Caco-2 (cell line): Measurements from ENCODE around the gene COL19A1. TPM values are rescaled to one million over a fixed set of nuclear protein-coding genes. Genes with fewer than 3 reads are reported as not detected.

Experiments
- BruUV-seq: library from RNA; stranded (reverse); fragments of 400-500 nt; replicated peaks from 2 replicates; lab custom pipeline; 2021; lab: Mats Ljungman, UMichigan
- CTCF ChIA-PET: fragments of 300-600 bp; sonication (Branson Sonifier 250); formaldehyde crosslinking; loops from one replicate; lab custom pipeline; 2022; ENCODE audit warnings: antibody characterized with exemption; lab: Charles Lee
- POLR2A ChIA-PET: fragments of 300-600 bp; sonication (Branson Sonifier 250); formaldehyde crosslinking; loops from one replicate; lab custom pipeline; 2022; ENCODE audit warnings: antibody characterized with exemption; lab: Charles Lee
- DNase-seq, 2 experiments: peaks; one replicate each; pipeline versions ENCODE4 v3.0.0 to v3.0.0-alpha.2; 2020 to 2022
- H3K27me3 ChIP-seq: replicated peaks from 2 replicates; pipeline ENCODE4 v1.6.0; 2011; ENCODE audit warnings: low read length; ENCODE audit not compliant: control insufficient read depth, insufficient read depth
- H3K36me3 ChIP-seq: 2 replicates; pipeline ENCODE4 v1.5.1; 2011; ENCODE audit warnings: low read length; ENCODE audit not compliant: control insufficient read depth, insufficient read depth
- H3K4me1 ChIP-seq: fragments of 250-450 bp; sonication (Bioruptor Pico); 2 replicates; pipeline ENCODE4 v1.5.1; 2020; ENCODE audit warnings: mild to moderate bottlenecking
- H3K4me3 ChIP-seq: 2 replicates; pipeline ENCODE4 v1.5.1; 2011; ENCODE audit warnings: low read depth, mild to moderate bottlenecking, control low read depth, low read length
- H3K9me3 ChIP-seq: fragments of 250-450 bp; sonication (Bioruptor Pico); 2 replicates; pipeline ENCODE4 v1.5.1; 2020; ENCODE audit warnings: mild to moderate bottlenecking, moderate library complexity
- H3K27ac Mint-ChIP-seq: one replicate; pipeline ENCODE4 v1.8.0; 2022; ENCODE audit warnings: mixed read lengths; ENCODE audit not compliant: unreplicated experiment
- H3K27me3 Mint-ChIP-seq: one replicate; pipeline ENCODE4 v1.8.0; 2022; ENCODE audit warnings: mixed read lengths; ENCODE audit not compliant: insufficient read depth, unreplicated experiment
- H3K36me3 Mint-ChIP-seq: one replicate; pipeline ENCODE4 v1.8.0; 2022; ENCODE audit warnings: mild to moderate bottlenecking, mixed read lengths; ENCODE audit not compliant: insufficient read depth, unreplicated experiment
- H3K4me1 Mint-ChIP-seq: one replicate; pipeline ENCODE4 v1.8.0; 2022; ENCODE audit warnings: low read depth, mixed read lengths; ENCODE audit not compliant: unreplicated experiment
- H3K4me3 Mint-ChIP-seq: one replicate; pipeline ENCODE4 v1.8.0; 2022; ENCODE audit warnings: mild to moderate bottlenecking, moderate library complexity, mixed read lengths; ENCODE audit not compliant: unreplicated experiment
- H3K9me3 Mint-ChIP-seq: one replicate; pipeline ENCODE4 v1.8.0; 2022; ENCODE audit warnings: mixed read lengths; ENCODE audit not compliant: unreplicated experiment
- intact Hi-C: fragments of 100-400 bp; cut with micrococcal nuclease; formaldehyde crosslinking; loops from one replicate; pipeline ENCODE4 v1.10.0; 2022; ENCODE audit not compliant: unreplicated experiment
- total RNA-seq: library from RNA; stranded (reverse); gene quantifications from 2 replicates; pipeline ENCODE4 v1.2.3, GENCODE V29; 2022
- TF ChIP-seq, protein P1 (sequence below), 2 experiments: fragments of 200-600 bp in 1 of 2; IDR thresholded peaks; 1 replicate in 1 of 2; 2 replicates in 1 of 2; pipeline versions ENCODE4 v1.5.1 to v1.8.0; 2011 to 2022; ENCODE audit warnings: antibody characterized with exemption in 1 of 2, control low read depth in 1 of 2, inconsistent platforms in 1 of 2, low read depth in 1 of 2, low read length in 1 of 2, mild to moderate bottlenecking in 1 of 2, moderate library complexity in 1 of 2; ENCODE audit not compliant: insufficient read depth in 1 of 2, severe bottlenecking in 1 of 2, unreplicated experiment in 1 of 2

The COL19A1 gene
- total RNA-seq, 1 experiment from 2014 or later = not detected

GRCh38 chr6:69937402-69938136, 71.2 kb downstream of the COL19A1 start:
- Histone ChIP-seq H3K9me3 (no peaks in the 10 kb centered on the region), H3K4me3 (no peak overlapping the region), H3K4me1 (no peaks in the 10 kb centered on the region), H3K36me3 (no peaks in the 10 kb centered on the region), H3K27me3 (no peaks in the 10 kb centered on the region)
- TF ChIP-seq, protein P1, sequence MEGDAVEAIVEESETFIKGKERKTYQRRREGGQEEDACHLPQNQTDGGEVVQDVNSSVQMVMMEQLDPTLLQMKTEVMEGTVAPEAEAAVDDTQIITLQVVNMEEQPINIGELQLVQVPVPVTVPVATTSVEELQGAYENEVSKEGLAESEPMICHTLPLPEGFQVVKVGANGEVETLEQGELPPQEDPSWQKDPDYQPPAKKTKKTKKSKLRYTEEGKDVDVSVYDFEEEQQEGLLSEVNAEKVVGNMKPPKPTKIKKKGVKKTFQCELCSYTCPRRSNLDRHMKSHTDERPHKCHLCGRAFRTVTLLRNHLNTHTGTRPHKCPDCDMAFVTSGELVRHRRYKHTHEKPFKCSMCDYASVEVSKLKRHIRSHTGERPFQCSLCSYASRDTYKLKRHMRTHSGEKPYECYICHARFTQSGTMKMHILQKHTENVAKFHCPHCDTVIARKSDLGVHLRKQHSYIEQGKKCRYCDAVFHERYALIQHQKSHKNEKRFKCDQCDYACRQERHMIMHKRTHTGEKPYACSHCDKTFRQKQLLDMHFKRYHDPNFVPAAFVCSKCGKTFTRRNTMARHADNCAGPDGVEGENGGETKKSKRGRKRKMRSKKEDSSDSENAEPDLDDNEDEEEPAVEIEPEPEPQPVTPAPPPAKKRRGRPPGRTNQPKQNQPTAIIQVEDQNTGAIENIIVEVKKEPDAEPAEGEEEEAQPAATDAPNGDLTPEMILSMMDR (IDR thresholded peaks at IDR 0.05; ENCODE audit: insufficient read depth in 1 of 2, low read depth in 1 of 2, low read length in 1 of 2, severe bottlenecking in 1 of 2, unreplicated experiment in 1 of 2) = no peak
- POLR2A ChIA-PET = no interaction called here
- no peaks in the 10 kb centered on the region for H3K4me1 Mint-ChIP-seq
- no peak overlapping the region for H3K4me3 Mint-ChIP-seq
- H3K27ac Mint-ChIP-seq = no peak overlapping the region
- no peaks in the 10 kb centered on the region for H3K36me3 Mint-ChIP-seq
- BruUV-seq = no TSS peak
- no peaks in the 10 kb centered on the region for H3K9me3 Mint-ChIP-seq
- no peak for DNase-seq
- CTCF ChIA-PET = no interaction called here
- no peaks in the 10 kb centered on the region for H3K27me3 Mint-ChIP-seq
- intact Hi-C loops = no loop called here

DNA sequence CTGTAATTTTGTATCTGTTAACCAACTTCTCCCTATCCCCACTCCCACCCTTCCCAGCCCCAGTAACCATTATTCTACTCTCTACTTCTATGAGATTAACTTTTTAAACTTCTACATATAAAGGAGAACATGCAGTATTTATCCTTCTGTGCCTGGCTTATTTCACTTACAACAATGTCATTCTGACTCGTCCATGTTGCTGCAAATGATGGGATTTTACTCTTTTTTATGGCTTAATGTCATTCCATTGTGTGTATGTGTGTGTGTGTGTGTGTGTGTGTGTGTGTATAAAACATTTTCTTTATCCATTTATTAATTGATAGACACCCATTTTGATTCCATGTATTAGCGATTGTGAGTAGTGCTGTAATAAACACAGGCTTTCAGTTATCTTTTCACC, 76.1 kb downstream of the COL19A1 start:
- H3K27me3 Mint-ChIP-seq = no peaks in the 10 kb centered on the region
- H3K36me3 Mint-ChIP-seq = no peaks in the 10 kb centered on the region
- CTCF ChIA-PET = no interaction called here
- no peaks in the 10 kb centered on the region for H3K4me1 Mint-ChIP-seq
- no peaks in the 10 kb centered on the region for H3K9me3 ChIP-seq
- BruUV-seq = no TSS peak
- TF ChIP-seq, protein P1 (IDR thresholded peaks at IDR 0.05; ENCODE audit: insufficient read depth in 1 of 2, low read depth in 1 of 2, low read length in 1 of 2, severe bottlenecking in 1 of 2, unreplicated experiment in 1 of 2) = no peak
- H3K9me3 Mint-ChIP-seq = no peaks in the 10 kb centered on the region
- no peak for DNase-seq
- intact Hi-C loops = no loop called here
- no peaks in the 10 kb centered on the region for H3K36me3 ChIP-seq
- no peak overlapping the region for H3K4me3 Mint-ChIP-seq
- H3K27me3 ChIP-seq = no peaks in the 10 kb centered on the region
- no peak overlapping the region for H3K27ac Mint-ChIP-seq
- H3K4me1 ChIP-seq = no peaks in the 10 kb centered on the region
- H3K4me3 ChIP-seq = no peak overlapping the region
- POLR2A ChIA-PET = no interaction called here

GRCh38 chr6:69945192-69945591, 78.8 kb downstream of the COL19A1 start:
- CTCF ChIA-PET = no interaction called here
- Mint-ChIP-seq H3K9me3 (no peaks in the 10 kb centered on the region), H3K27me3 (no peaks in the 10 kb centered on the region), H3K27ac (no peak overlapping the region), H3K4me1 (no peaks in the 10 kb centered on the region), H3K4me3 (no peak overlapping the region), H3K36me3 (no peaks in the 10 kb centered on the region)
- H3K27me3 ChIP-seq = no peaks in the 10 kb centered on the region
- no peak for DNase-seq
- H3K36me3 ChIP-seq = no peaks in the 10 kb centered on the region
- no peaks in the 10 kb centered on the region for H3K9me3 ChIP-seq
- intact Hi-C loops = no loop called here
- no TSS peak for BruUV-seq
- TF ChIP-seq, protein P1 (IDR thresholded peaks at IDR 0.05; ENCODE audit: insufficient read depth in 1 of 2, low read depth in 1 of 2, low read length in 1 of 2, severe bottlenecking in 1 of 2, unreplicated experiment in 1 of 2) = no peak
- POLR2A ChIA-PET = no interaction called here
- H3K4me1 ChIP-seq = no peaks in the 10 kb centered on the region
- H3K4me3 ChIP-seq = no peak overlapping the region
